ENCODE measurements around the gene ZNF487.
"Not testable (repeated sequence)": the region's sequence is repeated elsewhere in the genome, so short reads cannot be mapped to it uniquely, and the experiment has no call there.

DNA sequence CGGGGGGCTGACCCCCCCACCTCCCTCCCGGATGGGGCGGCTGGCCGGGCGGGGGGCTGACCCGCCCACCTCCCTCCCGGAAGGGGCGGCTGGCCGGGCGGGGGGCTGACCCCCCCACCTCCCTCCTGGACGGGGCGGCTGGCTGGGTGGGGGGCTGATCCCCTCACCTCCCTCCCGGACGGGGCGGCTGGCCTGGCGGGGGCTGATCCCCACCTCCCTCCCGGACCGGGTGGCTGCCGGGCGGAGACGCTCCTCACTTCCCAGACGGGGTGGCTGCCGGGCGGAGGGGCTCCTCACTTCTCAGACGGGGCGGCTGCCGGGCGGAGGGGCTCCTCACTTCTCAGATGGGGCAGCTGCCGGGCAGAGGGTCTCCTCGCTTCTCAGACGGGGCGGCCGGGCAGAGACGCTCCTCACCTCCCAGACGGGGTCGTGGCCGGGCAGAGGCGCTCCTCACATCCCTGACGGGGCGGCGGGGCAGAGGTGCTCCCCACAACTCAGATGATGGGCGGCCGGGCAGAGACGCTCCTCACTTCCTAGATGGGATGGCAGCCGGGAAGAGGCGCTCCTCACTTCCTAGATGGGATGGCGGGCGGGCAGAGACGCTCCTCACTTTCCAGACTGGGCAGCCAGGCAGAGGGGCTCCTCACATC, 28.3 kb downstream of the ZNF487 start:
- TF ChIP-seq, protein P1, sequence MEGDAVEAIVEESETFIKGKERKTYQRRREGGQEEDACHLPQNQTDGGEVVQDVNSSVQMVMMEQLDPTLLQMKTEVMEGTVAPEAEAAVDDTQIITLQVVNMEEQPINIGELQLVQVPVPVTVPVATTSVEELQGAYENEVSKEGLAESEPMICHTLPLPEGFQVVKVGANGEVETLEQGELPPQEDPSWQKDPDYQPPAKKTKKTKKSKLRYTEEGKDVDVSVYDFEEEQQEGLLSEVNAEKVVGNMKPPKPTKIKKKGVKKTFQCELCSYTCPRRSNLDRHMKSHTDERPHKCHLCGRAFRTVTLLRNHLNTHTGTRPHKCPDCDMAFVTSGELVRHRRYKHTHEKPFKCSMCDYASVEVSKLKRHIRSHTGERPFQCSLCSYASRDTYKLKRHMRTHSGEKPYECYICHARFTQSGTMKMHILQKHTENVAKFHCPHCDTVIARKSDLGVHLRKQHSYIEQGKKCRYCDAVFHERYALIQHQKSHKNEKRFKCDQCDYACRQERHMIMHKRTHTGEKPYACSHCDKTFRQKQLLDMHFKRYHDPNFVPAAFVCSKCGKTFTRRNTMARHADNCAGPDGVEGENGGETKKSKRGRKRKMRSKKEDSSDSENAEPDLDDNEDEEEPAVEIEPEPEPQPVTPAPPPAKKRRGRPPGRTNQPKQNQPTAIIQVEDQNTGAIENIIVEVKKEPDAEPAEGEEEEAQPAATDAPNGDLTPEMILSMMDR (conservative IDR thresholded peaks at IDR 0.05 in 1 of 2, IDR thresholded peaks at IDR 0.05 in 1 of 2; ENCODE audit: low read depth in 1 of 2, low read length in 2 of 2), result not testable (repeated sequence)
- TF ChIP-seq EZH2 (IDR thresholded peaks at IDR 0.05; ENCODE audit: low read length, missing control alignments), result not testable (repeated sequence)
